Thymus (tissue), 11 donors: ENCODE results near the gene SLC2A3. TPM values are rescaled to one million over a fixed set of nuclear protein-coding genes. Genes with fewer than 3 reads are reported as not detected.
"Not testable (repeated sequence)": the region's sequence is repeated elsewhere in the genome, so short reads cannot be mapped to it uniquely, and the experiment has no call there.

Source experiments
- DNase-seq, 9 donors: peaks; one replicate each; pipeline ENCODE4 v3.0.0-alpha.2; 2013; ENCODE audit warnings: low spot score in 9 of 9, low read depth in 6 of 9, missing footprints in 1 of 9
- H3K27ac ChIP-seq, 2 donors: one replicate each; pipeline ENCODE4 v1.5.1; 2013; ENCODE audit warnings: control low read depth in 1 of 2, low read depth in 1 of 2, low read length in 1 of 2, mild to moderate bottlenecking in 1 of 2, moderate library complexity in 1 of 2
- H3K27me3 ChIP-seq, 2 donors: one replicate each; pipeline ENCODE4 v1.5.1; 2013; ENCODE audit warnings: low read length in 1 of 2; ENCODE audit not compliant: control insufficient read depth in 2 of 2, insufficient read depth in 1 of 2
- H3K36me3 ChIP-seq, 2 donors: one replicate each; pipeline ENCODE4 v1.5.1; 2013; ENCODE audit warnings: low read length in 1 of 2, mild to moderate bottlenecking in 1 of 2, moderate library complexity in 1 of 2; ENCODE audit not compliant: control insufficient read depth in 2 of 2, insufficient read depth in 2 of 2
- H3K4me1 ChIP-seq, 2 donors: one replicate each; pipeline ENCODE4 v1.5.1; 2013; ENCODE audit warnings: low read length in 2 of 2; ENCODE audit not compliant: control insufficient read depth in 2 of 2, insufficient read depth in 2 of 2
- H3K4me3 ChIP-seq, 2 donors: one replicate each; pipeline ENCODE4 v1.5.1; 2013; ENCODE audit warnings: low read length in 2 of 2, control low read depth in 1 of 2, mild to moderate bottlenecking in 1 of 2
- H3K9me3 ChIP-seq, 2 donors: one replicate each; pipeline ENCODE4 v1.5.1; 2013; ENCODE audit warnings: low read length in 1 of 2, mild to moderate bottlenecking in 1 of 2; ENCODE audit not compliant: control insufficient read depth in 2 of 2, insufficient read depth in 1 of 2
- WGBS: extraction: QIAGEN DNeasy Blood & Tissue Kit; methylation state at CpG from one replicate; pipeline ENCODE4 v1.1.7; 2013; 5-methylcytosine and 5-hydroxymethylcytosine counted together
- polyA plus RNA-seq: library from polyadenylated mRNA; stranded (reverse); fragments of 200-250 nt; gene quantifications from one replicate; pipeline ENCODE4 v1.2.3, GENCODE V29; 2013
- total RNA-seq: library from RNA; stranded (reverse); fragments of 120-200 nt; gene quantifications from one replicate; pipeline ENCODE4 v1.2.4, GENCODE V29; 2013
- donor health status: healthy.

SLC2A3 gene
- total and polyA plus RNA-seq, 2 donors, result 14.9 to 37.6 TPM

- H3K4me1 ChIP-seq, result peaks cover 19 to 33% of the 10 kb centered on the region in 2 donors
- H3K4me3 ChIP-seq, result peak overlapping the region in 1 of 2 donors; percentile 37
- no peaks in the 10 kb centered on the region for H3K36me3 ChIP-seq
- 13% methylated on average over 1 of the region's 1 CpG for WGBS
- no peaks in the 10 kb centered on the region for H3K27me3 ChIP-seq
- DNase-seq, result no peak
- H3K27ac ChIP-seq, result peak overlapping the region in 1 of 2 donors; percentile 84
- no peaks in the 10 kb centered on the region for H3K9me3 ChIP-seq
Observed at GRCh38 chr12:7959278-7959677, 23.3 kb upstream of the SLC2A3 start.

- not testable (repeated sequence) for H3K9me3 ChIP-seq, H3K36me3 ChIP-seq, H3K4me3 ChIP-seq, H3K27me3 ChIP-seq, DNase-seq, H3K27ac ChIP-seq
- WGBS, result 95% methylated on average over 17 of the region's 19 CpGs
- H3K4me1 ChIP-seq, result peaks cover 10 to 14% of the 10 kb centered on the region in 2 donors
Observed at GRCh38 chr12:7954877-7955276, 18.9 kb upstream of the SLC2A3 start.

- 94% methylated on average over 8 of the region's 10 CpGs for WGBS
- not testable (repeated sequence) for DNase-seq
Observed at GRCh38 chr12:7954418-7954817, 18.4 kb upstream of the SLC2A3 start.

GRCh38 chr12:7953912-7954311 lies 17.9 kb upstream of the SLC2A3 start:
- not testable (repeated sequence) for H3K27ac ChIP-seq, H3K4me3 ChIP-seq, H3K4me1 ChIP-seq, H3K36me3 ChIP-seq, H3K27me3 ChIP-seq, H3K9me3 ChIP-seq, DNase-seq
- 96% methylated on average over 2 of the region's 2 CpGs for WGBS

More at GRCh38 chr12:7954418-7954817, 18.4 kb upstream of the SLC2A3 start:
- not testable (repeated sequence) for H3K4me1 ChIP-seq, H3K9me3 ChIP-seq, H3K27me3 ChIP-seq, H3K27ac ChIP-seq, H3K4me3 ChIP-seq, H3K36me3 ChIP-seq

- no peaks in the 10 kb centered on the region for H3K36me3 ChIP-seq
- no peaks in the 10 kb centered on the region for H3K9me3 ChIP-seq
- H3K4me3 ChIP-seq, result no peak overlapping the region
- no peak for DNase-seq
- no peaks in the 10 kb centered on the region for H3K27me3 ChIP-seq
- H3K4me1 ChIP-seq, result no peaks in the 10 kb centered on the region
- 97% methylated on average over 6 of the region's 6 CpGs for WGBS
- no peak overlapping the region for H3K27ac ChIP-seq
Observed at GRCh38 chr12:7951671-7952070, 15.7 kb upstream of the SLC2A3 start.

GRCh38 chr12:7950230-7950943 lies 14.4 kb upstream of the SLC2A3 start:
- not testable (repeated sequence) for H3K36me3 ChIP-seq, H3K27ac ChIP-seq, H3K9me3 ChIP-seq, H3K27me3 ChIP-seq, H3K4me3 ChIP-seq, H3K4me1 ChIP-seq, DNase-seq
- 96% methylated on average over 14 of the region's 14 CpGs for WGBS

- H3K36me3 ChIP-seq, result no peaks in the 10 kb centered on the region
- no peak overlapping the region for H3K27ac ChIP-seq
- WGBS, result 52% methylated on average over 2 of the region's 2 CpGs
- H3K27me3 ChIP-seq, result no peaks in the 10 kb centered on the region
- no peaks in the 10 kb centered on the region for H3K9me3 ChIP-seq
- H3K4me1 ChIP-seq, result no peaks in the 10 kb centered on the region
- no peak overlapping the region for H3K4me3 ChIP-seq
- DNase-seq, result no peak
Observed at GRCh38 chr12:7948589-7949260, 12.7 kb upstream of the SLC2A3 start.

- H3K4me3 ChIP-seq, result no peak overlapping the region
- H3K4me1 ChIP-seq, result no peaks in the 10 kb centered on the region
- H3K27ac ChIP-seq, result no peak overlapping the region
- no peaks in the 10 kb centered on the region for H3K36me3 ChIP-seq
- H3K27me3 ChIP-seq, result no peaks in the 10 kb centered on the region
- no peak for DNase-seq
- no peaks in the 10 kb centered on the region for H3K9me3 ChIP-seq
- WGBS, result 97% methylated on average over 2 of the region's 2 CpGs
Observed at GRCh38 chr12:7947011-7947410, 11.0 kb upstream of the SLC2A3 start.

GRCh38 chr12:7944760-7945159 lies 8.8 kb upstream of the SLC2A3 start:
- not testable (repeated sequence) for H3K4me3 ChIP-seq, H3K4me1 ChIP-seq, H3K27ac ChIP-seq, H3K36me3 ChIP-seq, H3K9me3 ChIP-seq, H3K27me3 ChIP-seq, DNase-seq
- 97% methylated on average over 8 of the region's 8 CpGs for WGBS
